ENCODE data around the gene SHISA8.

The SHISA8 gene

GRCh38 chr22:41933411-41934177 lies 18.7 kb upstream of the SHISA8 start:
- no peak for DNase-seq

- no peak for DNase-seq
Measured at GRCh38 chr22:41932353-41932752, 17.5 kb upstream of the SHISA8 start.

- DNase-seq, result no peak
Measured at GRCh38 chr22:41931701-41932269, 16.9 kb upstream of the SHISA8 start.

GRCh38 chr22:41929418-41929810 lies 14.5 kb upstream of the SHISA8 start:
- DNase-seq, result no peak

GRCh38 chr22:41928593-41929417 lies 13.9 kb upstream of the SHISA8 start:
- DNase-seq, result no peak

GRCh38 chr22:41927813-41928212 lies 12.9 kb upstream of the SHISA8 start:
- no peak for DNase-seq

GRCh38 chr22:41925783-41926460 lies 11.0 kb upstream of the SHISA8 start:
- peak; percentile 59 to 72 (median 69) for DNase-seq

- DNase-seq, result no peak
Measured at GRCh38 chr22:41923595-41924276, 8.9 kb upstream of the SHISA8 start.

GRCh38 chr22:41922940-41923594 lies 8.2 kb upstream of the SHISA8 start:
- DNase-seq, result no peak

- no peak for DNase-seq
Measured at GRCh38 chr22:41922328-41922727, 7.5 kb upstream of the SHISA8 start.

- no peak for DNase-seq
Measured at GRCh38 chr22:41920271-41920976, 5.5 kb upstream of the SHISA8 start.

GRCh38 chr22:41919357-41920224 lies 4.7 kb upstream of the SHISA8 start:
- peak in 2 of 5 experiments; percentile 18 to 20 for DNase-seq

GRCh38 chr22:41917903-41918791 lies 3.3 kb upstream of the SHISA8 start:
- DNase-seq, result no peak

GRCh38 chr22:41917375-41917902 lies 2.6 kb upstream of the SHISA8 start:
- no peak for DNase-seq

- no peak for DNase-seq
Measured at GRCh38 chr22:41916745-41917358, 2.0 kb upstream of the SHISA8 start.

GRCh38 chr22:41915786-41916493 lies 1.1 kb upstream of the SHISA8 start:
- no peak for DNase-seq

- no peak for DNase-seq
Measured at GRCh38 chr22:41914611-41915034, 251 bp downstream of the SHISA8 start.

All from T-helper 2 cell (primary cell).